CD1c-positive myeloid dendritic cell (primary cell): ENCODE data around the gene ZDHHC18.

Experiments
- DNase-seq: peaks from one replicate; pipeline ENCODE4 v3.0.0-alpha.2; 2016; ENCODE audit errors: extremely low spot score

ZDHHC18 gene

GRCh38 chr1:26900815-26901511 is 74.5 kb downstream of the ZDHHC18 start:
- no peak for DNase-seq
